Right lobe of liver (tissue), 6 donors: ENCODE results near the gene AFG1L. TPM values are rescaled to one million over a fixed set of nuclear protein-coding genes. Genes with fewer than 3 reads are reported as not detected.

ENCODE experiments used
- ATAC-seq, 4 donors: fragments of 200-7000 bp; cut with Tn5 transposase; one replicate each; pipeline ENCODE4 v1.9.1; 2020; ENCODE audit warnings: mild to moderate bottlenecking in 4 of 4, moderate library complexity in 4 of 4
- DNase-seq, 3 donors: peaks; one replicate each; pipeline ENCODE4 v3.0.0-alpha.2; 2020
- H3K27ac ChIP-seq, 3 donors: fragments of 200-600 bp; one replicate each; pipeline ENCODE4 v1.8.0; 2022
- H3K27me3 ChIP-seq, 2 donors: fragments of 200-600 bp; one replicate each; pipeline ENCODE4 v1.8.0; 2022
- H3K36me3 ChIP-seq, 4 donors: fragments of 200-600 bp; sonication (generic) in 1 of 4; one replicate each; pipeline versions ENCODE4 v1.5.1 to v1.8.0; 2017 to 2022; ENCODE audit warnings: control low read depth in 1 of 4
- H3K4me1 ChIP-seq, 4 donors: fragments of 200-600 bp; sonication (generic) in 1 of 4; one replicate each; pipeline versions ENCODE4 v1.5.1 to v1.8.0; 2017 to 2022; ENCODE audit warnings: control low read depth in 1 of 4
- H3K4me3 ChIP-seq, 3 donors: fragments of 200-600 bp; one replicate each; pipeline ENCODE4 v1.8.0; 2022
- H3K9me3 ChIP-seq, 4 donors: fragments of 200-600 bp; sonication (generic) in 1 of 4; one replicate each; pipeline versions ENCODE4 v1.5.1 to v1.8.0; 2017 to 2022; ENCODE audit warnings: control low read depth in 1 of 4
- CTCF ChIP-seq, 4 donors: fragments of 200-600 bp in 3 of 4; fragments of 450-650 bp in 1 of 4; IDR thresholded peaks; one replicate each; pipeline versions ENCODE4 v1.5.1 to v1.8.0; 2016 to 2022; ENCODE audit warnings: antibody characterized with exemption in 4 of 4, mild to moderate bottlenecking in 2 of 4
- POLR2A ChIP-seq: fragments of 450-650 bp; IDR thresholded peaks from one replicate; pipeline ENCODE4 v1.6.1; 2017; ENCODE audit warnings: antibody characterized with exemption, mild to moderate bottlenecking
- WGBS: methylation state at CpG from one replicate; pipeline ENCODE4 v1.1.6; 2018; ENCODE audit warnings: low coverage, low lambda C conversion rate; ENCODE audit not compliant: insufficient coverage; ENCODE audit errors: missing lambda C conversion rate; 5-methylcytosine and 5-hydroxymethylcytosine counted together
- intact Hi-C, 2 donors: fragments of 100-400 bp; cut with DNase I; formaldehyde crosslinking; loops; one replicate each; pipeline versions ENCODE4 v1.11.2 to v1.14.1; 2022
- total RNA-seq, 6 experiments: library from RNA; depleted of rRNA in 2 of 6; stranded (reverse); fragments of >200 nt in 2 of 6; fragmentation: NEBNext Ultra II Directional in 3 of 6; extraction: Animal tissue kit (Norgen Biotek cat#: 25700) in 3 of 6; gene quantifications; one replicate each; pipeline versions ENCODE4 v1.1.0 to v1.2.4, GENCODE V29; 2016 to 2023
- donor health status: DM: no; HTN: yes; CAD: no.
- donor health status: DM: no; HTN: no; CAD: no.
- donor health status: DM: no; HTN: no; CAD: no.
- donor health status: DM: no; HTN: yes; CAD: no.
- donor health status: DM: no; HTN: yes; CAD: no.

The AFG1L gene
- total RNA-seq, 6 experiments from 2014 or later: 1.5 to 5.6 (median 4.6) TPM

DNA sequence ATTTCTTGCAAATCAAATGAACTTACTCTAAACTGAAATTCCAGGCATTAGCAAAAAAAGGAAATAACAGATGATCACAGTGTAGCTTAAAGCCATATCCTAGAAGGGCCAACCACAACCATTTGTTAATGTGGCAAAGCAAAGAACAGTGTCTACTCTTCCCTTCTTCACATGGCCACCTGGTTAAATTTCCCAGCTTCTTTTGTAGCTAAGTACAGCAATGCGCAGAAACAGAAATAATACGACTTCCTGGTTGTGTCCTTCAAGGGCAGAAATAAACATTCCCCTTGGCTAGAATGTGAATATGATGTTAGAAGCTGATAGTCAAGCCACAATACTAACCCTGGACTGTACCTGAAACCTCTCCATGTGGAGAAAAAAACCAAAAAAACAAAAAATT lies 43.6 kb upstream of the AFG1L start:
- TF ChIP-seq CTCF (IDR thresholded peaks at IDR 0.05): no peak
- no peak for TF ChIP-seq POLR2A
- Histone ChIP-seq H3K4me1 (peaks cover 0 to 56% (median 0%) of the 10 kb centered on the region in 4 donors), H3K9me3 (no peaks in the 10 kb centered on the region), H3K4me3 (no peak overlapping the region), H3K27me3 (no peaks in the 10 kb centered on the region), H3K27ac (no peak overlapping the region), H3K36me3 (peaks cover 0 to 3% (median 0%) of the 10 kb centered on the region in 4 donors)
- ATAC-seq: no peak
- DNase-seq: no peak
- intact Hi-C loops: no loop called here
- 86% methylated on average over 2 of the region's 2 CpGs for WGBS

DNA sequence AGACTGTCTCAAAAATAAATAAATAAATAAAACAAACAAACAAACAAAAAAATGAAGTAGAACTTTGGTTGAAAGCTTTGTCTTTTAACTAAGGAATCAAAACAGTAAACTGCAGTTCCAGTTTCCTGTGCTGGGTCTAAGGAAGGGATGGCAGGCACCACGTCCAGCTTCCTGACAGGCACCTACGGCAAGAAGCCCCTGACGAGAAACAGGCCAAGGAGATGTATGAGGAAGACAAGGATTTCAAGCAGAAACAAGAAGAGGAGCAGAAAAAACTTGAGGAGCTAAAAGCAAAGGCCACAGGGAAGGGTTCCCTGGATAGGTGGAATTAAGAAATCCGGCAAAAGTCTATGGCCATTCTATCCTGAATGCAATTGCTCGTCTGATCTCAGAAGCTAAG lies 42.8 kb upstream of the AFG1L start:
- no peak for DNase-seq
- intact Hi-C loops: no loop called here

DNA sequence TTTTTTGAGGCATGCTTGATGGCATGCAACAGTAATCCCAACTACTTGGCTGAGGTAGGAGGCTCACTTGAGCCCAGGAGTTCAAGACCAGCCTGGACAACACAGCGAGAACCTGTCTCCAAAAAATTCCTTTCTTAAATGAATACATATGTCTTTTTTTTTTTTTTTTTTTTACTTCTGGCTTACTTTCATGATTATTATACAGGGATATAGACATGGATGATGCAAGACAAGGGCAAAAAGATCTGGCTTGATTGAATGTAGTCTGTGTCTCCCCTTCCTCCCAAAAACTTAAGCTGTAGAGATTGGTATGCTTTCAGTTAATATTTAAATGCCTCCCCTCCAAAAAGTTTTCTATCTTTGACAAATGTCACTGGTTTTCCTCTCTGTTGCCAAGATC lies 41.6 kb upstream of the AFG1L start:
- TF ChIP-seq POLR2A: no peak
- TF ChIP-seq CTCF (IDR thresholded peaks at IDR 0.05): no peak
- Histone ChIP-seq H3K4me3 (no peak overlapping the region), H3K9me3 (no peaks in the 10 kb centered on the region), H3K27ac (no peak overlapping the region), H3K36me3 (peaks cover 0 to 3% (median 0%) of the 10 kb centered on the region in 4 donors), H3K4me1 (peaks cover 0 to 62% (median 2%) of the 10 kb centered on the region in 4 donors), H3K27me3 (no peaks in the 10 kb centered on the region)
- DNase-seq: no peak
- intact Hi-C loops: no loop called here
- ATAC-seq: no peak
- WGBS: 86% methylated on average over 1 of the region's 1 CpG

More for the DNA sequence above, 42.8 kb upstream of the AFG1L start:
- peaks cover 0 to 62% (median 2%) of the 10 kb centered on the region in 4 donors for H3K4me1 ChIP-seq
- TF ChIP-seq POLR2A (no peak), CTCF (IDR thresholded peaks at IDR 0.05) (no peak)
- H3K4me3 ChIP-seq: no peak overlapping the region
- 70% methylated on average over 5 of the region's 5 CpGs for WGBS
- peaks cover 0 to 3% (median 0%) of the 10 kb centered on the region in 4 donors for H3K36me3 ChIP-seq
- no peak for ATAC-seq
- no peak overlapping the region for H3K27ac ChIP-seq
- no peaks in the 10 kb centered on the region for H3K27me3 ChIP-seq
- no peaks in the 10 kb centered on the region for H3K9me3 ChIP-seq

DNA sequence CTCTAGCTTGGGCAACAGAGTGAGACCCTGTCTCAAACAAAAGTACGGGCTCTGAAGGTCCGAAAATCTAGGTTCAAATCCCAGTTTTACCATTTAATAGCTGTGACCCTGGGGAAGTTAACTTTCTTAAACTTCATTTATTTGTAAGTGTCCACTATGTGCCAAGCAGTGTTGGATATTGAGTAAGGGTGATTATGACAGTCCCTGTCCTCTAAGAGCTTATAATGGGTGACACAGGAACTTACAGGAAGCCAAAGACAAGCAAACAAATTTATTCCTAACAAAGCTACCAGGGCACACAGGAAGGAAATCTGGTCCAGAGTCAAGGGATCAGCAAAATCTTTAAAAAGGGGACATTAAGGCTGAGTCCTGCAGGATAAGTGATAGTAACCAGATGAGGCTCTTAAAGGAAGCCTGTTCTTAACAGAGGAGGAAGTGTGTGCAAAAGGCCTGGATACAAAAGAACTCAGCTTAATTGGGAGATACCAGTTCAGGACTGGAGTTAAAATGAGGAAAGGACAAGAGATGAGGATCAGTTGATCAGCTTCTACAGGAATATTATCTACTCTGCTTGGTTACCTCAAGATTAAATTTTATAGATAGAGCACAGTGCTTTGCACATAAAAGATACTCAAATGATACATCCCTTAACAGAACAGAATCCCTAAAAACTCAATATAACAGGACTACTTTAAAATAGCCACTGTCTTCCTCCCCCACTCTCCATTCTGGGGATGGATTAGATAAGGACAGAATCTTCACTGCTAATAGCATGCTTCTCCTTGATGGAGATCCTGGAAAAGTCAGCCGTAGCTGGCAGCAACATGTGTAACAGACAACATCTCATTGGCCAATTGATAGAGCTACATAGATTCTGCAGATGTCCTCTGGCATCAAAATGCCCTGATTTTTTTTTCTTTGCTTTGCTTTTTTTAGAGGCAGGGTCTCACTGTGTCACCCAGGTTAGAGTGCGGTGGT lies 40.1 kb upstream of the AFG1L start:
- peak; percentile 43 to 69 (median 52) for ATAC-seq
- Histone ChIP-seq H3K27ac (no peak overlapping the region), H3K27me3 (no peaks in the 10 kb centered on the region), H3K4me3 (no peak overlapping the region), H3K9me3 (no peaks in the 10 kb centered on the region), H3K36me3 (no peaks in the 10 kb centered on the region), H3K4me1 (peaks cover 0 to 63% (median 4%) of the 10 kb centered on the region in 4 donors)
- DNase-seq: no peak
- intact Hi-C loops: no loop called here
- 63% methylated on average over 4 of the region's 4 CpGs for WGBS
- TF ChIP-seq POLR2A: no peak
- no peak for TF ChIP-seq CTCF (IDR thresholded peaks at IDR 0.05)
